Activated T-cell treated with anti-CD3 and anti-CD28 coated beads for 4 hours (primary cell): ENCODE data around the gene CYRIA.

Experiments
- DNase-seq: peaks from one replicate; pipeline ENCODE4 v3.0.0-alpha.2; 2020

Gene CYRIA

DNA sequence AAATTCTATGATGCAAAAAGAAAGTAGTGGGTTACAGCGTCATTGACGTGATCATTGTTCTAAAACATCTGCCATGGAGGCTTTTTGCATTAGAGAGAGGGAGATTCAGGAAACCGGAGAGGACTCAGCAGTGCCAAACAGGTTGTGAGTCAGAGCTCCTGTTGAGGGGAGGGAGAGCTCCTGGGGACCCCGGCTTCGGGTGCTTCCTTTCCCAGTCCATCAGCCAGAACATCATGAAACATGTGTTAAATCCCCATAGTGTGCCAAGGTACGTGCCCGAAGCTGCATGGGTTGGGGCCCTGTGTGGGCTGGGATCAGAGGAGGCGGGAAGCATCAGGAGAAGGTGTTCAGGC lies 791 bp upstream of the CYRIA start:
- no peak for DNase-seq

DNA sequence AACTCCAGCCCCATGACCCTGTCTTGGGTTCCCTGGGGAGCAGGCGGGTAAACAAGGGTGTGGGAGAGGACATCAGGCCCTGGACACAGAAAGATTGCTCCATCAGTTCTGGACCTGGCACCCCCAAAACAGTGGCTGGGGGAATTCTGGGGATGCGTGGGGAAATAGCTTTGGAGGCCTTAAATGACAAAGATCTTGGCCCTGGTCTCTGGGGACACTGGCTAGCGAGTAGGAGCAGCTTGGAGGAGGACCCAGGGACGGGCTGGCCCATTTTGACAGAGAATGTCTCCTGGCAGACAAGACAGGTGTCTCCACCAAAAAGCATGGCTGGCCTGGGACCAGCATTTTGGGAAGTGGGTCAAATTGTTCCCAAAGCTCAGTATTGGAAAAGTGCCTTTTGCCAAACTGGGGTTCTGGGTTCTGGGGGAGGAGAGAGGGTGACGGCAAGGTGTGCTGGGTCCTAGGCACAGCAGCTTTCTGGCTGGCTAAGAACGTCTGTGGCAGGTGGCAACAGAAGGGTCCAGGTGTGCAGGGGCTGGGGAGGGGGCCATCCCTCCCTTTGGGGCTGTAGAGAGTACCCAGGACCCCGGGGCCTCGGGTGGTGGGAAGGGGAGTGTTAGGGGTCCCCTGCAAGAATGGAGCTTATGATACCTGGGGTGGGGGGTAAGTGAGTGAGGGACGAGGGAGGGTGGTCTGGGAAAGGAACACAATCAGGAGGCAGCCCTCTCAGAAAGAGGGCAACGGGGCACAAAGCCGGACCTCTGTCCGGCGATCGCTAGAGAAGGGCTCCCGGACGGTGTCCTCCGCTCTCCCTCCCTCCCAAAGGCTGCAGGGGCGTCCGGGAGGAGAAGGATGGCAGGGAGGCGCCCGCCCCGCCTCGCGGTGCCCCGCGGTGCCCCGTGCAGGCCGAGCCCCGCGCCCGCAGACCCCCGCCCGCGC lies 556 bp downstream of the CYRIA start:
- DNase-seq, result no peak

DNA sequence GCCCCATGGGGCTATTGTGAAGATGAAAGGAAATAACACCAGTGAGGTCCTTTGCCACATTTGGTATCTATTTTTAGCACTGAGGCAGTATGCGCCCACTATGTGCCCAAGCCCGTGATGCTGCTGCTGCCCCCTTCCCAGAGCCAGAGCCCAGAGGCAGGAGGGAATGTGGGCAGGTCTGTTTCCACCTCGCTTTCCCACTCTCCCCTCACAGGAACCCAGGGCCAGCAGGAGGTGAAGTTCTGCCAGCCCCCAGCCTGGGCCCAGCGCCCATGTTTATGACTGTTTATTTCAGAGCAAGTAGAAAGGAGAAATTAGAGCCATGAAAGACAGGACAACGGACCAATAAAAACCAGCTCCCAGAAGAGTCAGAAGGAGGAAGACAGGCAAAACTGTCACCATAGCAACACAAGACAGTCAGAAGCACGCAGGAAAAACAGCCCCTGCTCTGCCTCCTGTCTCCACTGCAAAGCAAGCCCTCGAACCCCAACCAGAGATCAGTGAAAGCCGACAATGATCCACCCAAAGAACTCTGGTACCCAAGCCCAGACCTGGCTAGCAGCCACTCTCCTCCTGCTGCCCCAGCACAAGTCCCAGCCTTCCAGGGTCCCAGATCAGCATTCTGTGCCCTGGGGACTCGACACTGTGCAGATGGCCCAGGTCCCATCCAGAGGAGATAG lies 1.4 kb downstream of the CYRIA start:
- DNase-seq, result no peak

DNA sequence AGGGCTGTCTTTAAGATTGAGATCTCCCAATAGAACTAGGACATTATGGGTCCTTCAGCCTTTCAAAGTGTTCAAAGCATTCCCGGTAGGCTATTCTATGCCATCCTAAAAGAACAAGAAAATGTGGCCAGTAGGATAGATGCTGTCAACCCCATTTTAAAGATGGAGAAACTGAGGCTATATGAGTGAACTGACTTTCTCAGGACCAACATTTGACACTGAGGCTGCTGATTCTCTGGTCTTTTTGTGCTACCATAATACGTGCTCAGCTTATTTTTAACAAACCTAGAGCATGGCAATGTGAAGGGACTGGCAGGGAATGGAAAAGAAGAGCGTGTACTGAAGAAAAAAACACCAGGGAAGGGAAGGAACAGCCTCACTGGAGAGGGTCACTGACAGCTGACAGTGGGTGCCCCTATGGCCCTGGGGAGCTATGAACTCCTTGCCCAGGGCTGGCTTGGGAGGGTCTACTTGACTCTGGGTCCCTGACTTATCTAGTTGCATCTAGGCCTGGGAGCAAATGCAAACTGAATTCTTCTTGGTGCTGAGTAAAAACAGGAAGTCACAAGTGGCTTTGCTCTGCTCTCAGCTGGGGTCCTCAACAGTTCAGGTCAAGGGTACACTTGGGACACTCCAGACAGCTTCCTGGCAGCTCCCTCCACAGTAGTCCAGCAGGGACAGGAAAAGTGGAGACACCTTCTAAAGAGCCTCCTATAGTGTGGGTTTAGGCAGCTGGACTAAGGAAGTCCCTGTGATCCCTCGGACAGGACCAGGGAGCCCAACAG lies 2.3 kb downstream of the CYRIA start:
- no peak for DNase-seq

DNA sequence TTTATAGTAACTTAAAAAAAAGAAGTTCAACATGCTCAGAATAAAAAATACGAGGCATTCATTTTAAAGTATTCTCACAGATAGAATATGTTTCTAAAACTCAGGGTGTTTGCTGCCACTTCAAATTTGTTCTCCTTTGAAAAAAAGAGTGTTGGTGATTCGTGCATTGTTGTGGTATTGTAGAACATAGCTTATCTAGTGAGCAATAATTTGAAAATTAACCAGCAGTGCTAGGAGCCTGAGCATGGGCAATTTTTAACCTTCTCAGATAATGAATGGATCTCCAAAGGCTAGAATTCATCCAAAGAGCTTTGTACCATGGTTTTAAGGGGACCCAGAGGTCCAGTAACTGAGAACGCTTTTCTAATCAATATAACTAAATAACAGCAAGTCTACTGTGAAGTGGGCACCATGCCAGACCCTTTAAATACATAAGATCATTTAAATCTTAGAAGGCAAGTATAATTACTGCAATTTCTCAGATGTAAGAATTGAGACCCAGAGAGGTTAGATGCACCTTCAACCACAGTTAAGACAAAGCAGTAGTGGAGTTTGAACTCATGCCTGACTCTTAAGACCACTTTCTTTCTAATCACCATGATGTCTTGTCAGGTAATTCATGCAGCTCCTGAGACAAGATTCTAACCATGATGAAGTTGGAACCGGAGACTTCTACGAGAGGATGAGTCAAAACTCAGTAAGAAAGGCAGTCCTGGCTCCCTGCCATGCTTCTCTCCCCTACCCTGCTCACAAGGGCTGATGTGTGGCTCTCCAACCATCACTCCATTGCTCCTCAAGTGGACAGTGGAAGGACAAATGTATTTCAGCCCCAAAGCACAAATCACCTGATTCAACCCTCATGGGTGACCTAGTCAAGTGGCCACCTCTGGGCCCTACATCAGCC lies 3.4 kb downstream of the CYRIA start:
- DNase-seq, result no peak

DNA sequence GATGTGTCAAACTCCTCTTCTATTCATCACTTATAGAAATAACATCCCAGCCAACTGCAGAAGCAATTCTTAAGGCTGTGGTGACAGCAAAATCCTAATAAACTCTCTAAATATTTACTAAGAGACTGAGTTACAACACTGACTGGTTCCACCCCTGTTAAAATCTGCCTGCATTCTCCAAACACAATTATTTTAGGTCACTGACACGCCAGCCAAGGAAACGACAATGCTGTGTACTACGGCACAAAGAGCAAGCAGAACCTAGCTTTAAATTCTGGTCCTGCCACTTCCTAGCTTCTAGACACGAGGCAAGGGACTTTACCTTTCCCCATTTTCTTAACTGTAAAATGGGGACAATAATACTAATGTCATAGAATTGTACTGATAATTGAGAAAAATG lies 4.1 kb downstream of the CYRIA start:
- DNase-seq, result no peak

DNA sequence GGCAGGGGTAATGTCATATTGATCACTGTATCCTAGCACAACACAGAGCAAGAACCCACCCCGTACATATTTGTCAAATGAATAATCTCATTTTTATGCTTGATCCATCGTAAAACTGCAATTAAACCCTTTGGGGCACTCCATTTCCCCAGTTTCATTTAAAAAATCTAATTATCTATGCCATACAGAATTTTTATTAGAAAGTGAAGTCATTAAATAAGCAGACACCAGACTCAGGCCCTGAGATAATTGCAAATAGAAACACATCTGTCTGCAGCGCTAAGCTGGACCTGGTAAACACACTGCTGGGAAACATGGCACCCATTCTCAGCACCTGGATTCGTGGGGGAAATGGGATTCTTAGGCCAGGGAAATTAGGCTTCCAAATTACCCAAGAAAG lies 5.1 kb downstream of the CYRIA start:
- no peak for DNase-seq

DNA sequence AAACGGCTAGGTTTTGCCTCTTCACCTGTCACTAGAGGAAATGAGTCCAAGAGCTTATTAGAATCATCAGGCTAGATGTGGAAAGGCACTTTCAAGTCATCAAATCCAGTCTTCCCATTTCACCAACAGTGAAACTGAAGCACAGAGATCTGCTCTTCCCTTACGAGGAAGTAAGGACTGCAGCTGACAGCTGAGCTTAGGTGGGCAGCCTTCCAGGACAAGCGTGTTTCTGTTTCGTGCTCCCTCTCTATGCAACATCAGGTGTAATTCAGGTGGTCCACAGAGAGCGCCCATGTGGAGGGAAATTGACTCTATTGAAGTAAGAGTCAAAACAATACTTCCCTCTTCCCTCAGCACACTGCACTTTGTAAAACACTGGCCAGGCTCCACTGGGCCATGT lies 5.5 kb downstream of the CYRIA start:
- DNase-seq, result no peak

DNA sequence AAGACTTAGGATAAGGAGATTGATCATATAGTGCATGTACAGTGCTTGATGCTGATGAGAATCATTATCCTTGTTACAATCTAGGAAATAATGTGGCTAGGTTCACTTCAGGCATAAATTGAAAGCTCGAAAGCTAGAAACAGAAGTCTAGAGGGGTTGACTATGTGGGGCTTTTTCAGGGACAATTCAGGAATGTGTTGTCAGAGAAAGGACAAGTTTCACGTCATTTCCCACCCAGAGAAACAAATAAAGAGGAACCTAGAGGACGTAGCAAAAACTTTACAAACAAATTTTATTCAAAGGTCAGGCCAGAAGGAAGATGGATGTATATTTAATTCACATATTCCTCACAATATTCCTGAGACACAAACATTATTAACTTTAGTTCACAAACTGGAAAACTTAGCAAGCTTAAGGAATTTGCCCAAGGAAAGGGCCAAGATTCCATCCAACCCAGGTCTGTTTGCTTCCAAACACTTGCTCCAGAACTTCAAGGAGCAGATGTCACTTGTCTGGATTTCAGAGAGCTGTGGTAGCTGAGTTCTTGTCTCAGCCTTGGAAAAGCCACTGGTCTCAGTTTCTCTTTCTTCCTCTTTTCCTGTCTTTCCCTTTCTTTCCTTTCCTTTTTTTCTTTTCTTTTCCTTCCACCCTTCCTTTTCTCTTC lies 7.4 kb downstream of the CYRIA start:
- DNase-seq, result no peak

DNA sequence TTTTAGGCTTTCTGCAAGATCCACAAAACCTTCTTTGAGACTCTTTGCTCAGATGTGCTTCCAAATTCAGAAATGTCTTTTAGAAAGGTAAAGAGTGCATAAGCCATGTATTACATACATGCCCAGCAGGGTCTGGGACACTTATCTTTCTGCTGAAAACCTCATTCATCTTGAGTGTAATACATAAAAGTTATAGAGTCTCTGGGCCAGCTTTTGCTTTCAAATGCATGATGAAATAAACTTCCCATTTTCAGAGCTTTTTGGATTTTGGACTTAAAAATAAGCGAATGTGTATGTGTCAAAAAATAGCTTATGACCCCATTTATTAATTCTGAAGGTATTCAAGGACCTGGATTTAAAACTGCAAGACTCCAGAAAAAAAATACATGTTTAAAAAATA lies 8.0 kb downstream of the CYRIA start:
- DNase-seq, result no peak

DNA sequence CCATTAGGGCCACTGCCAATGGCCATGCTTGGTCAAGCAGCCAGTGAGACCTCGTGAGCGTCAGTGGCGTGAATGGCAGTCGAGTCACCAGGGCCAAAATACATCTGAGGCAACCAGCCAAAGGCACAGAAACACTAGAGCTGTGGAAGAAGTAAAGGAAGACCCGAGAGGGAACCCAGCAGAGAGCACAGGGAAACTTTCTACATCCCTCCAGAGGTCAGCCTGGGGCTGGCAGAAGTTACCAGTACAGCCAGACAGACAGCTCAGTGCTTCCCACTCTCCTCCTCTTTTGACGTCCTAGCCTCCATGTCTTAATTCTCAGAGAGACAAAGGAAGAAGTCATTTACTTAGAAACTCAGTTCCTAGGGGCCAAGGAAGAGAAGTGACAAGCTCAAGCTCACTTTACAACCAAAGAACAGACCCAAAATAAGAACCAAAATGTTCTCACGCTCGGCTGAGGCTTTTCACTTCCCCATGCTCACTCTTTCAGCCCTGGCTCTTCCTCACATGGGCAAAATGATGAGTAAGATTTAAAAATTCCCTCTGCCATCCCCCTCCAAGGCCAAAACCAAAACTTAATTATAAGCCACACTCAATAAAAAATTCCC lies 8.7 kb downstream of the CYRIA start:
- DNase-seq, result no peak

DNA sequence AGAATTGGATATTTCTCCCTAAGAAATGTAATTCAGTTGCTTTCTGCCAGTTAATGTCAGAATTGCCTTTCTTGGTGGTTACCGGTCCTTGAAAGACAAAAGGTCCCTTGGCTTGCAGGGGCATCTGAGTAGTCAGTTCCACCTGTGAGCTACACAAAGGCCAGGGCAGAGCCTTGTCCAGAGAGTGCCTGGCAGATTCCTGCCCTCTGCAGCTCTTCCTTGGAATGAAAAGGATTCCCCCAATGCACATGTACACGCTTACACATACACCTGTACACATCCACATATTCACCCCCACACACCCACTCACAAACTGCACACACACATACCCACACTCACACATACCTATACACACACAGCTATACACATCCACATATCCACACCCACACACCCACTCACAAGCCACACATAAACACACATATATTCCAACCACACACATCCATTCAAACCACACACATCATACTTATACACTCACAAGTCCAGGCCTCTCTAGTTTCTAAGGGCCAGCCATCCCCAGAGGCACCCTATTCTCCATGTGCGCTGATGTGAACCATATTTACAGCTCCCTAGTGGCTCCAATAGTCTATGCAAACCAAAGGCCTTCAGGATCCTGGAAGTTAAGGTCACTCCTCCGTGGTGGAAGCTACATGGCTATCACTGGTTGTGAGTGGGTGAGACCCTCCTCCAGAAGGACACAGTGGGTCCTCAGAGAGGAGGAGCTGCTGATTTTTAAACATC lies 9.6 kb downstream of the CYRIA start:
- DNase-seq, result no peak

DNA sequence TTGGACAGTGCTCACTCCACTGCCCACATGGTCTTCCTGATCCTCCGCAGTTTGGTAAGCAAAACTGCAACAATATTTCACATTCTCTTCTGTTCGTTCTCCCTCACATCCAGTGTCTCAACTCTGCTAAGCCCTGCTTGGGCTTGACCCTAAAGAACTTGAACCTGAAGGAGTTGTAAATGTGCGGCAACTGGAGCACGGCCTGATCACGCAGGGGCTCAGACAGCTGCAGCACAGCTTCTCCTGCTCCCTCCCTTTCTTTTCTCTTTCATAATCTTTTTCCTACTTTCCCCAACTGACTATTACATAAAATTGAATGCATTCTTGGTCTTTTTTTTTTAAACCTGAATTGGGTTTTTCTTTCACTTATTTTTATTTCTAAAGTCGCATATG lies 10.2 kb downstream of the CYRIA start:
- DNase-seq, result no peak

DNA sequence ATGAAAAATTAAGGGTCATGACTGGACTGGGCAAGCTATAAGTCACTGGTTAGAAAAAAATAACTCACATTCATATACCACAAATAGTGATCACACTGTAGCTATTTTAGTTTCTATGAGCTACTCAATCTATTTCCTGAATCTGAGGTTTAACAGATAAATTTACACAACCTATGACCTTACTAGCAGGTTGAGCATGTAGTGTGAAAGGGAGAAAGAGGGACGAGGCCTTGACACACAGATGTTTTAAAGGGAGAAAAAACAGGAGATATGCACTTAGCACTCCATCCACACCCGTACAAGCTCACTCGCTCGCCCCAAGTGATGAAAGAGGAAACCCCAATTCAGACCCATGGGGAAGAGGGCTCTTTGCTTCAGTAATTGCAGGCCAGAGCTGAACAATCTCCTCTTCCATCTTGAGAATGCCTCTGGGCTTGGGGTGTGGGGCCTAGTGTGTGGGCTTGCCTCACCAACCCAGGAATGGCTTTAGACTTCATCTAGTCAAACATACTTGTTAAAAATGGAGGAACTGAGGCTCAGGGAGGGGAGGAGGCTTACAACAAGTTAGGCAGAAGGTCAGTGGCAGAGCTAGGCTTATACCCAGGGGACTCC lies 10.7 kb downstream of the CYRIA start:
- no peak for DNase-seq

DNA sequence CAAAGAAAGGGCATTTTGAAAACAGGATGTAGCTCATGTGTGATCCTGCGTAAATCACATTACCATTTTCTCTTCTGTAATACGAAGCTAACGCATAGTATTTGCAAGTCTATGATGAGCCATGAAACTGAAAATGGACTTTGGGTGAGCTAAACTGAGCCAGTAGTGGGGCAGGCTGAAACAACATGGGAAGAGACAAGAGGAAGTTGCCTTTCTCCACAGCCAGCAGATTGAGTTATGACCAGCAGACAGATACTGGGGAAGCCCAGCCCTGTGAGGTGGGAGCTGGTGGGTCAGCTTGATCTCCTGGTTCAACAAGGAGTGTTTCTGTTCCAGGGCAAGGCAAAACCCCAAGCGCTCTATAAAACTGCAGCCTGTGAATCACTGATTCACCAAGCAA lies 11.8 kb downstream of the CYRIA start:
- DNase-seq, result no peak

DNA sequence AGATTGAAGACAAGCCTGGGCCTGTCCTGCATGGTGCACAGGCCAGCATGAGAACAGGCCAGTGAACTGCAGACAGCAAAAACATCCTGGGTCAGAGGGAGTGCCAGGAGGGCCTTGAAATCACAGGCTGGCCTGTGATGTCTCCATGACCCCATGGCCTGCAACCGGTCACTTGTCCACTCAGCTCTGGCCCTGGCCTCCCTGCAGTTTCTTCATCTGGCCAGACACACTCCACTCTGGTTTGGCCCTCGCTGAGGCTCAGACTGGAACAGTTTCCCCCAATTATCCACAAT lies 12.6 kb downstream of the CYRIA start:
- no peak for DNase-seq

DNA sequence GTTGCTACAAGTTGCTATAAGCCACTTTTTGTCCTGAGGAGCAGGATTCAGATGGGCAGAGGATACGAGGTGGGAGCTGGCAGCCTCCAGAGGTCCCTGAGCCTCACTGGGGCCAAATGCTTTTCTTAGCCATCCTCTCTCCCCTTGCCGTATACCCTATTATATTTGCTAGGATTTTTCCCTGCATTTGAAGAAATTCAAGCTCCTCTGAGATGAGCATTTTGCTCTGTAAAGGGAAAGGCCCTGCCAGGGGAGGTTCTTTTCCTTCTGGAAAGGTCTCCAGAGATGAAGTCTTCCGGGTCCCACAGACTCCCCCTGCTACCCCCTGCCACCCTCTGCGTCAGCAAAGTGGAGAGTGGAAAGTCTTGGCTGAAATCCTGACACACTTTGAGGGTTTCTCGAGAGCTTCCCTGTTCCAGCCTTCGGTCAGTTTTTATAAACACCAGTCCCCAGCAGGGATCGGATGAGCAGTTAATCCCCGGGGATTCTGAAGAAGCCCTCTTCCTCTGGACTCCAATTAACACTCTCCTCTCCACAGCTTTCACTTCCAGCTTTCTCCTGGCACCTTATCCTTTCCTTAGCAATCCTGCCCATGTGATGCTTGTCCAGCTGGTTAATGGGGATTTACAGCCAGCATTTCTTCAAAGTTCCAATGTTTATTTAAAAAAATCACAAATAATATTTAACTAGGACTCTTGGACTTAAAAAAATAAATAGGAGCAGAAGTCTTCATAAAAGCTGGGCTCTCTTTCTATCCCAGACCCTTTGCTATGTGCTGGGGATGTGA lies 13.1 kb downstream of the CYRIA start:
- no peak for DNase-seq

DNA sequence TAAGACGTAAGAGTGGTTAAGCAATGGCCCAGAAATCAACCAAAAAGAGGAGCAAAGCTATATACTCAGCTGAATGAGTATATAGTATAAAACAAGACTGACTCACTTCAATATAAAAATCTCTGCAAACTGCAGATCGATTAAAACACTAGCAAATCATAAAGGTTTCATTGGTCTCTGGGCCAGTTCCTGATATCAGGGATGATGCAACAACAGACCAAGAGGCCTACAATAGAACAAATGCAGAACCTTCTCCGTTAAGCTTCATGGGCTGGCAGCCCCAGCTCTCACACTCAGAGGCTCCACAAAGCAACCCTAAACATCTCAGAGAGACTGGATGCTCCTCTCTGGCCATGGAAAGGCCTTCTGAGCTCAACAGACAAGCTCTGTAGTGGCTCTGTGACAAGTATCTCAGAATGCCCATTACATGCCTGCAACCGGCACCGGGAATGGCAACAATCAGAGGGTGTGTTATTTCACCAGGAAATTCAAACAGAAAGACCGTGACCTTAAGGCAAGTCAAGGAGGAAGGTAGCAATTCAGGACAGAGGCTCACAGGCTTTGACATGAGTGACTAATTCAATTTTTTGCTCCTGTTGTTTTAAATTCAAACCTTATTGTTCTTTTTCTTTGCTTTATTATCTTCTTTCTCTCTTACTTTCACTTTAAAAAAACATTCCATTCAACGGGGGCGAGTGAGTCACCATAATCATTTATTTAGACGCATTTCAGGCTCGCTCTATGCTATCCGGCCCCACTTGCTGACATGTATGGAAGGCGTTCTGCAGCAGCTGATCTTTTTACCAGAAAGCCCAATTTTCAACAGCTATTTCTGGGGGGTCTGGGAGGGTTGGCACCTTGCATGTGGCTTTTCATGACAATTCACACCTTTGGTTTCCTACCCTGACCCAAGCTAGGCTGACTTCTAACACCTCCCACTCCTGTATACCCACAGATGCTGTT lies 15.1 kb downstream of the CYRIA start:
- no peak for DNase-seq
